COLO829 (cell line): Measurements from ENCODE around the gene RABEP1.

Source experiments
- DNase-seq: peaks from one replicate; pipeline ENCODE4 v3.0.0; 2012; ENCODE audit warnings: low spot score

Gene RABEP1

DNA sequence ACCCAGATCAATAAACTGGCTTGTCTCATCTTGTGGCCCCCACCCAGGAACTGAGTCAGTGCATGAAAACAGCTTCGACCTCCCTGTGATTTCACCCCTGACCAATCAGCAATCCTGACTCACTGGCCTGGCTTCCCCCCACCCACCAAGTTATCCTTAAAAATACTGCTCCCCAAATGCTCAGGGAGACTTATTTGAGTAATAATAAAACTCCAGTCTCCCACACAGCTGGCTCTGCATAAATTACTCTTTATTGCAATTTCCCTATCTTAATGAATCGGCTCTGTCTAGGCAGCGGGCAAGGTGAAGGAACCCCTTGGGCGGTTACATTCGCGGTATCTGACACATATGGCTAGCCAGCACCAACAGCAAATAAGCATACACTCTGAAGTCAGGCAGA, 9.8 kb upstream of the RABEP1 start:
- DNase-seq = no peak

DNA sequence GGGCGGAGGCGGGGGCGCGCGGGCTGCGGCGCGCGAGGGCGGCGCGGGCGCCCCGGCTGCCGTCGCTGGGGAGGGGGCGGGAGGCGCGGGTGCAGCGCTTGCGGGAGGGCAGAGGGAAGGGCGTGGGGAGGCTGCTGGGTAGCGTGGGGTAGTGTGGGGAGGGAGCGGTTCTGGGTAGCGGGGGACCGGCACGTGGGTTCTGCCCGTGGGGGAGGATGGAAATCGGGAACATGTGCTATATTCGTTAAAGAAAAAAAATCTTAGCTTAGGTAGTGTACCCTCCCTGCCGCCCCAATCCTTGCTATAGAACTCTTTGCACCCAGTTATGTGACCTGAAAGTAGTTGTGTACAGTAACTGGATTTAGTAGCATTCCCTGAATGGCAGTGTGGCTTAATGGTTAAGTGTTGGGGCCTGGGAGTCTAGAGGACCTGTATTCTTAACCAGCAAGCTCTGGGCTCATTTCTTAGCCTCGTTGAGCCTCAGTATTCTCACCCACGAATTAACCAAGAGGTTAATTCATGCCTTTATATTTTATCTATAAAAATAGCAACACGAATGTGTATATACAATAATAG, 646 bp downstream of the RABEP1 start:
- no peak for DNase-seq

DNA sequence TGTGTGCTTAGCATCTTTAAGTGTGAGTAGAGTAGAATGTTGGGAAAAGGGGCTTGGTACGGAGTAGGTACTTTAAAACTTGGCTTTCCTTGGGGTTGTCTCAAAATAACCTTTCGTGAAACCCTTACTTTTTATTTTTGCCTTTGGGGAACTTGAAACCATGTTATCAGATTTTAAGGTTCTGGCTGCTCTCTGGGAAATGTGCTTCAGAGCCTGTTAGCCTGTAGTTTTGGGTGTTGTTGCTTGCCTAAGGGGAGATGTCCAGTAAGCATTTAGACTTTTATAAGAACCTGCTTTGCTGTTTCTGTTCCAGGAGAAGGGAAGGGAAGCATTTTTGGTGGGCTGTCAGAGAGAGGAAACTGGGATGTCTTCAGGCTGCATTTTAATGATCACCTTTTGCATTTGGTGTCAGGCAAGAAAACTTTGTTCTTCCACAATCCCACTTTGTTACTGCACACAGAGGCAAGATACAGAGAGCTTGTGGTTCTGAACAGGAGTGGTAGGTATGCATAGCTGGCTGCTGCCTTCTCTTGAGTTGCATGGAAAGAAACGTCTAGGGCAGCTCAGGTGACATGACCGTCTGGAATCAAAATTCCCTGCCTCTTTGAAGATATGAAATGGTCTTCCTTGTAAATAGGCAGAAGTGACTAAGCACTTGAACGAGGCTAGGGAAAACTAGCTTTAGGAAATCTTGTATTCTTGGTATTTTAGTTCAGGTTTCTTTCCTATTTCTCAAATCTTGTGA, 1.7 kb downstream of the RABEP1 start:
- DNase-seq = no peak

DNA sequence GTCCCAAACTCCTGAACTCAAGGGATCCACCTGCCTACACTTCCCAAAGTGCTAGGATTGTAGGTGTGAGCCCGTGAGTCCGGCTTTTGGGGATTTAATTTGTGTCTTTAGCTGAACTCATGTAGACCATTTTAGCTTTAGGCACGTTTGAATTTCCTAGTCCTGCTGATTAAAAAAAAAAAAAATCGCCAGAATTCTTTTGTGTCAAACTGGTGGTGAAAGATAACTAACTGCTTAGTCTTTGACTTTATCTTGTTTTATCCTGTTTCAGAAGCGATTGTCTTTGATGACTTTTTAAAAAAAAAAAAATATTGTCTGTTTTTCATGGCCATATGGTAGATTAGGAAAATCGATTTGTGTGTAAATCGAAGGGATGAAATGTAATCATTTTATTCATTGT, 2.6 kb downstream of the RABEP1 start:
- no peak for DNase-seq

DNA sequence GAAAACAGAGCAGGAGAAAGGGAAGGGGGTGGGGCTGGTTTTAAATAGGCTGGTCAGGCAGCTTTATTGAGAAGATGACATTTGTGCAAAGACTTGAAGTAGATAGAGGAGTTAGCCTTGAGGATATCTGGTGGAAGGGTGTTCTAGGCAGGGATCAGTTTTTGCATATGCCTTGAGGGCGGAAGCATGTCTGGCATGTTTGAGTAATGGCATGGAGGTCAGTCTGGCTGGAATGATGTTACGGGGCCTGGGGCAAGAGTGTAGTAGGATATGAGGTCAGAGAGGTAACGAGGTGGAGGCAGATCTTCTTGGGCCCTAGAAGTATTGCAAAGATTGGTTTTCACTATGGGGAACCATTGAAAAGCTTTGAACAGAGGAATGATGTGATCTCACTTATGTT, 4.8 kb downstream of the RABEP1 start:
- no peak for DNase-seq

DNA sequence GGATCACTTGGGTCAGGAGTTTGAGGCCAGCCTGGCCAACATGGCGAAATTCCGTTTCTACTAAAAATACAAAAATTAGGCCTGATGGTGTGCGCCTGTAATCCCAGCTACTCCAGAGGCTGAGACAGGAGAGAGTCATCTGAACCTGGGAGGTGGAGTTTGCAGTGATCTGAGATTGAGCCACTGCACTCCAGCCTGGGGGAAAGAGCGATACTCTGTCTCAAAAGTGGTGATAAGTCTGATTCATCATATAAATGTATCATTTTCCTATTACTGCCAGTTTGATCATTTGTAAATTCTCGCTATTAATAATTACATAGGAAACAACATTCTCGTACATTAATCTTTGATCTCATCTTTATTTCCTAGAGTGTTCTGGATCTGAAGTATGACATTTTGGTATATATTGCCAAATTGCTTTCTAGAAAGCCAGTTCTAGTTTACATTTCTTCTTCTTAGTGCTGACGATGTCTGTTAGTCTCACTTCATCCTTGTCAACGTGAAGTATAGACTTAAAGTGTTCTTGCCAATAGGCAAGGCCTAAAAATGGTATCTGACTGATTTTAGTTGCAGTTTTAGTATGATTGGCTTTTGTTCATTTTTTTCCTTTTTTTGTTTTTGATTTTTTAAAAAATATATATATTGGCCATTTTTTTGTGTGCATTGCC, 9.7 kb downstream of the RABEP1 start:
- DNase-seq = no peak

DNA sequence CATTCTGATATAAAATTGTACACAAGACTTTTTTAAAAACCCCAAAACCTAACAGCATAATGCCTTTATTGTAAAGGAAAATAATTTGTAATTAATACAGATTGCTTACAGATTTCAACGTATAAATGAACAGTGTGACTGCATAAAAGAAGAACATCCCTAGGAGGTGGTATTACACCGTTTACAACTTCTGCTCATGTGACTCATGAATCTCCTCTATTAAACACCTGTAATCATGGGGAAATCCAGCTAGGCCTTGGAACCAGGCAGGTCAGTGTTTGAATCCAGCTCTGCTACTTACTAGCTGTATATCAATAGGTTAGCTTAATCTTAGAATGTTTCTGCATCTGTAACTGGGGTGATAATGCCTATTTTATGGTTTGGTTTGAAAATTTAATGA, 15.2 kb downstream of the RABEP1 start:
- no peak for DNase-seq

DNA sequence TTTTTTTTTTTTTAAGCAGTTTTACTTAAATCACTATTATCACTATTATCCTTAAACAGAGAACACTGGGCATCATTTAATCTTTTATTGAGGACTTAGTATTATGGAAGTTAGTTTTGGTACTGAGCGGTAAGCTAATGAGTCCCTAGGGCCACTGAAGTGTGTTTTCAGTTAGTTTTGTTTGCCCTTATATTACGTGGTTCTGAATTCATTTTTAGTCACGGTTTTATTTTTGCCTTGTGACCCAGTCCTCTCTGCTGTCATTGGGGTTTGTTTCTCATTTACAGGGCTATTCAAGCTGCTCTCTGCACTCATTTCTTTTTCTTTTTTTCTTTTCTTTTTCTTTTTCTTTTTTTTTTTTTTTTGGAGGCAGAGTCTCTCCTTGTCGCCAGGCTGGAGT, 17.3 kb downstream of the RABEP1 start:
- DNase-seq = no peak

DNA sequence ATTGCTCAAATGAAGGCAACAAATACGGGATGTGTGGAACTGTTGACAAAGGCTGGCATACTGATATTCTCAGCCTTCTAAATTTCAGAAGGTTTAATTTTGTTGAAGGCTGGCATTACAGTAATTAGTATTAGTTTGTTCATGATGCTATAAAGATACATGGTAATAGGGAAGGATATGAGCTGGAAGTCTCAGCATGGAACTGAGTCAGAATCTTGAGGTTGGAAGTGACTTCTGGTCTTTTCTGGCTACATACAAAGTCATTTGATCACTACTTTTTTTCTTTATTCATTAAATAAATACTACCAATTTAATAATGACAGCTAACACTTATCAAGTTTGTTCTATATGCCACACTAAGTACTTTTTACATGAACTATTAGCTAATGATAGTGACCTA, 22.6 kb downstream of the RABEP1 start:
- no peak for DNase-seq

DNA sequence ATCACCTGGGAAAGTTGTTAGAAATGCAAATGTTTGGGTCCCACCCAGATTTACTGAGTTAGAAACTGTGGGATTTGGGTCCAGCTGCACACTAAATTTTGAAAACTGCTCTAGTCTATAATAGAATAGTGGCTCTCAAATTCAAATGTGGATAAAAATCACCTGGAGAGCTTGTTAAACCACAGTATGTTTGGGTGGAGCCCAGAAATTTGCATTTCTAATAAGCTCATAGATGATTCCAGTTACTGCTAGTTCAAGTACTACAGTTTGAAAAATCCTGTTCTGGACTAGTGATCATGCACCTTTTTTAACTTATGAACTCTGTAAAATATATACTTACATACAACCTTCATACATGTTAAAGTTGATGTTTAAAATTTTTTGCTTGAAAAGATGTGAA, 27.8 kb downstream of the RABEP1 start:
- DNase-seq = no peak

DNA sequence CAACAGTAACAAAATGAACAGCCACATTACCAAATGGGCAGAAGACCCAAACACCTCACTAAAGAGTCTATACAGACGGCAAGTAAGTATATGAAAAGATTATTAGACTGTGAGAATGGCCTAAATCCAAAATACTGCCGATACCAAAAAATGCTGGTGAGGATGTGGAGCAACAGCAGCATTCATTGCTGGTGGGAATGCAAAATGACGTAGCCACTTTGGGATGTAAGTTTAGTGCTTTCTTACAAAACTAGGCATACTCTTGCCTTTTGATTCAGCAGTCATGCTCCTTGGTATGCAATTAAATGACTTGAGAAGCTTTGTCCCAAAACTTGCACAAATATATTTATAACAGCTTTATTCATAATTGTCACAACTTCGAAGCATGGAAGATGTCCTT, 43.8 kb downstream of the RABEP1 start:
- DNase-seq = no peak

DNA sequence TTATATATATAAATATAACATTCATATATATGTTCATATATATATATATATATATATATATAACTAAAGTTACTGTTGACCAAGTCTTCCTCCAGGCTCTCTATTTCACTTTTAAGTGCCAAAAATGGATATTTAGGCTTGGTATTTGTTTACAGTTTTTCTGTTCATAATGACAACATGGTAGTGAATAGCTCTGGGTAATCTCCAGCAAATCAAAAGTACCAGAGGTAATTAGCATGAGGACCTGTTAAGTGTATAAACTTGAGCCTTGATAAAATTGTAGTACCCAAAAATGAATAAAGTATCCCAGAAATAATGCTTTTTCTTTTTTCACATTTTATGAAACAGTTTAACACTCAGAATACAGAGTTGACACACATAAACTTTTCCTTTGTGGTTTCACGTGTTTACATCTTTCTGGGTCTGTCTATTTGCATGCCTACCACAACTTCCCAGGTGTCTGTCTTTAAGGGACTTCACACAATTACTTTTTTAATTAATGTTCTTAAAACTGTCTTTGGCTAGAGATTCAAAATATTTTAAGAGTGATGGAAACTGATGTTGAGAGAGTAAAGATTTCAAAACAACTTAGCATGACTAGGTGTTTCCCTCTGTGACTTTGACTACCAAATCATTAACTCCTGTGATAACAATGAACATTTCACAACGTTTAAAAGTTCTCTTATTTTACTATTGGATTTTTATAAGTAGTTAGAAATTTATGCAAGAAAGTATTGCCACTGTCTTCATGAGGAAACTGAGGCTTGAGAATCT, 47.9 kb downstream of the RABEP1 start:
- DNase-seq = no peak

DNA sequence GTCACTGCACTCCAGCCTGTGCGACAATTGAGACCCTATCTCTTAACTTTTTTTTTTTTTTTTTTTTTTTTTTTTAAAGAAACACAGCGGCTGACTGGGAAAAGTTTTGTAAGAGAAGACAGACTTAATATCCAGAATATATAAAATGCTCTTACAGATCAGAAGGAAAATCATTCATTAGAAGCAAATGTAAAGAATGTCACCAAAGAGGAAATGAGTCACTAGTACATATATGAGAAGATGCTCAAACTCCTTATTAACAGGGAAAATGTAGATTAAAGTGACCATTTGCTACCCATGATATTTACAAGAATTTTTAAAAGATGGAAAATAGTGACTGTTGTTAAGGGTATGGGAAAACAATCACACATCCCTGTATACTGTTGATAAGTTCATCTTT, 48.9 kb downstream of the RABEP1 start:
- no peak for DNase-seq

DNA sequence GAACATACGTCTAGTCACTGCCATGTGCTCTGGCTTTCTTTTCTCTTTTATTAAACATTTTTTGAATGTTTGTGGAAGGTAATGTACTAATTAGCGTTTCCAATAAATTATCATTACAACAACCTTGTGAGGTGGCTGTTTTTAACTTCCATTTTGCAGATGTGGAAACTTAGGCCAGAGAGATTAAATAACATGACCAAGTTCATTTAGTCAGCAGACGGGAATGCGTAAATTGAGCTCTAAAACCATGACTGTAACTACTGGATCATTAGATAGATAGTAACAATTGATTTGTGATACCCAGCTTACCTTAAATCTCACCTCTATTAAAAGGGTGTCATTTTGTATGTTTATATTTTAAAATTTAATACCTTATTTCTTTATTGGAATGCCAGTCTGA, 49.4 kb downstream of the RABEP1 start:
- no peak for DNase-seq

DNA sequence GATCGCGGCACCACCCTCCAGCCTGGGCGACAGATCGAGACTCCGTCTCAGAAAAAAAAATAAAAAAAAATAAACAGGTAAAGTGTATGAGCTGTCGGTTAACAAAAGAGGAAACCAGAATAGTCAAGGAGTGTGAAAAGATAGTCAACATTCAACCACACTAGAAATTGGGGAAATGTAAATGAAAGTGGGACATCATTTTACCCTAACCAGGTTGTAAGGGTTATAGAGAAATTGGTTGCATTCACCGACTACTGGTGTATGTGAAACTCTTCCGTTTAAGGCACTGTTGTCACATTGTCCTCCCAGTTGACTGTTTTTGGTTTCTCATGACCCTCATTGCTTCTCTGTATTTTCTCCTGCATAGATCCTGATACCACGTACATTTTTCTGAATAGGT, 62.8 kb downstream of the RABEP1 start:
- DNase-seq = no peak

DNA sequence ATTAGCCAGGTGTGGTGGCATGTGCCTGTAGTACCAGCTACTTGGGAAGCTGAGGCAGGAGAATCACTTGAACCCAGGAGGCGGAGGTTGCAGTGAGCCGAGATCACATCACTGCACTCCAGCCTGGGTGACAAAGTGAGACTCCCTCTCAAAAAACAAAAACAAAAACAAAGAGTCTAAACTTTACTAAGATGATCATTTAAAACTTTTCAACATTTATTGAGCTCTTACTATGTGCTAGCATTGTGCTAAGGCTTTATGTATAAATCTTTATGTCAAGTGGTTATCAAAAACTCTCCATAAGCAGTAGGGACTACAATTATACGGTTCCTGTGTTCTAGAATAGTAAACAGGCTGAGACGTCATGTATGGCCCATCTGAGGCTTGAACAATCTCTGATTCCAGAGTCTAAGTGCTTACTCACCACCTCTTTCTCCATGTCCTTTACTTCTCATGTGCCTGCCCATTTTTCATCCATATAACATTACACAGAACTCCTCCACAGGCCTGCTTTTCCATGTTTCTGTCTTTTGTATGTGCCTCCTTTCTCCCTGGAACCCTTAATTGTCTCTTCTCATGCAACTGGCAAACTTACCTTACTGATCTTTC, 70.7 kb downstream of the RABEP1 start:
- no peak for DNase-seq

DNA sequence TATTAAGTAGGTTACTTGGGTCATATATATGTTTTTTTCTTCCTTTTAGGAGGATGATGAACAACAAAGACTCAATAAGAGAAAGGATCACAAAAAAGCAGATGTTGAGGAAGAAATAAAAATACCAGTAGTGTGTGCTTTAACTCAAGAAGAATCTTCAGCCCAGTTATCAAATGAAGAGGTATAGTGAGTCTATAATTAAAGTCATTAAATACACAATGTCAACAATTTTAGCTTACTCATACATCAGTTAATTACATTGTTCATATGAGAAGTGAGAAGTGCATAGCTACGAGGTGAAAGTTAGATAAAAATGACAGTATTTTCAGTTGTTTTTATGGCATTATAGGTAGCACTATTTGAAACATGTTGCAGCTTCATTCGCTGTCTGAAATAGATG, 72.2 kb downstream of the RABEP1 start:
- no peak for DNase-seq

DNA sequence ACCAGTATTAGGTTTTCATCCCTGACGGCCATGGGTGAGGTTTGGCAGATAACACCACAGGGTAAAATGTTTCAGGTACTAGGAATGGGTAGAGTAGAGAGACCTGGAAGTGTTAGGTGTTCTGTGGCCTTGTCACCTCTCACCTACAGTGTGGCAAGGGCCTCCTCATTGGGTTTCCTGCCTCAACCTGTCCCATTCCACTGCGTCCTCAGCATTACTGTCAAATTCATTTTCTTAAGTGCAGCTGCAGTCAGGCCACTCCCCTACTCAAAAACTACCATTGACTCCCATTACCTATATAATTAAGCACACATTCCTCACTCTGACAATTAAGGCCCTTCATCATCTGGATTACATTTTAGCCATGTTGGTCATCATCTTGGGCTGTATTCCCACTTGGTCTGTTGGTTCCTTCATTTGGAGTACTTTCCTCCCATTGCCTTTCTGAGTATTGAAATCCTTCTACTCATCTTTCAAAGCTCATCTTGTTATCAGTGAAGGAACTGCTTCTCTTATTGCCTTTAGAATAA, 72.9 kb downstream of the RABEP1 start:
- DNase-seq = no peak

DNA sequence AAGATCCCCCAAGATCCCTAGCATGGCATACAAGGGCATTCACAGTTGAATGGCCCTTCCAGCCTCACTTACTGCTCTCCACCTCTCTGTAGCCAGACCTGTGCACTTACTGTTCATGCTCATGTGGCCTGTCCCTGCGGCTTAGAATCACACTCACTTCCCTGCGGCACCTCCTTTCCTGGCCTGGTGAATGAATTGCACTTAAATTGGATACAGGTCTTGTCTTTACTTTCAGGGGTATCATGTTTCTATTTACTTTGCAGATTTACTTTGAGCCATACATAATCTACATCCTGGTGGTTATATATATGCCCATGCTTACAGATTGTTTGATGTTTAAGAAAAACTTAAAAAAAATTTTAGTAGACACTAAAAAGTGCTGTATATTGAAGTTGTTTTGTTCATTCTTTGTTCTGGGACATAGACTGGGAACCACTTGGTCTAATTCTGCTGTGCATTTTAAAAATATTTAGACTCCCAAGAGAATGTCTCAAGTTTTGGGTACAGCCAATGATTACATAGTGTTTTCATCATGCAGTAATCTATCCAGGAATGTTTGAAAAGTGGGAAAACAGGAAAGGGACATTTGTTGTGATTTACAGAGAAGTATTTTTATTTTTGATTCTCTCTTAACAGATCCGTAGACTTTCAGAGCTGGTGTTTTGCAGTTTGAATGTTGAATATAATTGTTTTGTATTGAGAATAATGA, 73.5 kb downstream of the RABEP1 start:
- DNase-seq = no peak

DNA sequence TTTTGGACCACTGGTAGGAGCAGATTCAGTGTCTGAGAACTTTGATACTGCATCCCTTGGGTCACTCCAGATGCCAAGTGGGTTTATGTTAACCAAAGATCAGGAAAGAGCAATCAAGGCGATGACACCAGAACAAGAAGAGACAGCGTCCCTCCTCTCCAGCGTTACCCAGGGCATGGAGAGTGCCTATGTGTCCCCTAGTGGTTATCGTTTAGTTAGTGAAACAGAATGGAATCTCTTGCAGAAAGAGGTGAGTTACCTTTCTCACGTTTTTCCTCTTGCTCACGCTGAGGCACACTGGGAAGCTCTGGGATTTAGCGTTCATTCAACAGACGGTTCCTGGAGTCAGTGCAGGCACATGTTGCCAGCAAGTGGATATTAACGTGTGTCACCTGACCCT, 79.3 kb downstream of the RABEP1 start:
- DNase-seq = no peak

DNA sequence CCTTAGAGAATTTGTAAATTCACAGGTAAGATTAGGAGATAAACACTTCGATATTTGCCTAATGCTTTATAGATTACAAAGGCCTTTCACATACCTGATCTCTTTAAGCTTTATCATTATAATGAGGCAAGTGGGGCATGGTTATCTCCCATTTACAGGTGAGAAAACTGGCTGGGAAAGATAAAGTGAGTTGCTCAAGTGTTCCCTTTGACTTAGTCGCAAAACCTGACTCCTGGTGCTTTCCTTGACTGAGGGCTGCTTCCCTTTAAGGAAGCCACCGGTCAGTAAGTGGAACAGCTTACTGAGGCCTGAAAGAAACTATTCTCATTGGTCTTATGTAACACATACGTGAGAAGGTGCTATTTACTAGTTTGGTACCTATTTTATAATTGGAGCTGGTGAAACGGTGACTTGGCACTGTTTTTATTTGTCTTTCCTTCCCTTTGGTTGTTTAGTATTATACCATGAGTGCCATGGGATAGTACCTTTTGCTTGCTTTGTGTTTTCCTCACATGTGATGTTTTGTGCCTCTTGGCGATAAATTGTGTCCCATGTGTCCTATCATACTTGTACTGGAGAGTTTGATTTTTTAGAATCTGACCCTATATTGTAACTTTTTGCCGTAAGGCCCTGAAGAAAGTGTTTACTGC, 80.2 kb downstream of the RABEP1 start:
- no peak for DNase-seq
